IMR-90 (cell line): Measurements from ENCODE around the gene COTL1. TPM values are rescaled to one million over a fixed set of nuclear protein-coding genes. Genes with fewer than 3 reads are reported as not detected.

ENCODE experiments used
- ATAC-seq: fragments of 200-7000 bp; cut with Tn5 transposase; 2 replicates; pipeline ENCODE4 v1.9.1; 2020; ENCODE audit warnings: low read depth, mild to moderate bottlenecking, moderate library complexity
- BruUV-seq: library from RNA; stranded (reverse); fragments of 400-500 nt; replicated peaks from 2 replicates; lab custom pipeline; 2021; lab: Mats Ljungman, UMichigan
- CTCF ChIA-PET: fragments of 300-600 bp; formaldehyde crosslinking; extraction: SDS; loops from one replicate; lab custom pipeline; 2021; ENCODE audit warnings: antibody characterized with exemption; lab: Yijun Ruan, JAX
- POLR2A ChIA-PET: fragments of 300-600 bp; sonication (Branson Sonifier 250); formaldehyde crosslinking; loops from one replicate; lab custom pipeline; 2022; ENCODE audit warnings: antibody characterized with exemption; ENCODE audit not compliant: unreplicated experiment; lab: Charles Lee
- DNase-seq: peaks from one replicate; pipeline ENCODE4 v3.0.0; 2013
- H2AFZ ChIP-seq: replicated peaks from 2 replicates; pipeline ENCODE3; 2013; ENCODE audit warnings: low read length, mild to moderate bottlenecking; ENCODE audit not compliant: poor library complexity
- H2AK5ac ChIP-seq: 2 replicates; pipeline ENCODE4 v1.6.1; 2013; ENCODE audit warnings: low read depth, low read length, inconsistent platforms
- H2AK9ac ChIP-seq: replicated peaks from 2 replicates; pipeline ENCODE3; 2013; ENCODE audit warnings: mild to moderate bottlenecking, low read depth, low read length, moderate library complexity; ENCODE audit not compliant: poor library complexity
- H2BK120ac ChIP-seq: 2 replicates; pipeline ENCODE4 v1.6.1; 2013; ENCODE audit warnings: low read depth, low read length, inconsistent platforms
- H2BK15ac ChIP-seq: 3 replicates; pipeline ENCODE4 v1.6.1; 2013; ENCODE audit warnings: low read depth, low read length, inconsistent platforms
- H2BK20ac ChIP-seq: 2 replicates; pipeline ENCODE4 v1.6.1; 2013; ENCODE audit warnings: low read depth, mild to moderate bottlenecking, inconsistent platforms, low read length, moderate library complexity
- H2BK5ac ChIP-seq: 2 replicates; pipeline ENCODE4 v1.6.1; 2013; ENCODE audit warnings: mild to moderate bottlenecking, low read depth, low read length, inconsistent platforms; ENCODE audit not compliant: poor library complexity, severe bottlenecking
- H3K14ac ChIP-seq: replicated peaks from 2 replicates; pipeline ENCODE4 v1.6.1; 2013; ENCODE audit warnings: low read depth, low read length, inconsistent platforms
- H3K18ac ChIP-seq: 2 replicates; pipeline ENCODE4 v1.6.1; 2013; ENCODE audit warnings: low read depth, low read length, control low read depth
- H3K23ac ChIP-seq: 2 replicates; pipeline ENCODE4 v1.6.1; 2013; ENCODE audit warnings: low read depth, low read length, inconsistent platforms
- H3K27ac ChIP-seq: 2 replicates; pipeline ENCODE4 v1.5.1; 2013; ENCODE audit warnings: mild to moderate bottlenecking, control low read depth, low read length; ENCODE audit not compliant: insufficient read depth
- H3K27me3 ChIP-seq: 2 replicates; pipeline ENCODE4 v1.6.1; 2013; ENCODE audit warnings: low read length; ENCODE audit not compliant: control insufficient read depth, insufficient read depth
- H3K36me3 ChIP-seq: 2 replicates; pipeline ENCODE4 v1.6.1; 2013; ENCODE audit warnings: low read length, mixed read lengths; ENCODE audit not compliant: control insufficient read depth, insufficient read depth
- H3K4ac ChIP-seq: 2 replicates; pipeline ENCODE4 v1.6.1; 2013; ENCODE audit warnings: low read depth, low read length, inconsistent platforms
- H3K4me1 ChIP-seq: 2 replicates; pipeline ENCODE4 v1.6.1; 2013; ENCODE audit warnings: low read length, mixed read lengths; ENCODE audit not compliant: control insufficient read depth, insufficient read depth
- H3K4me2 ChIP-seq: 2 replicates; pipeline ENCODE4 v1.6.1; 2013; ENCODE audit warnings: low read depth, mild to moderate bottlenecking, control low read depth, low read length, moderate library complexity
- H3K4me3 ChIP-seq: 2 replicates; pipeline ENCODE4 v1.5.1; 2013; ENCODE audit warnings: low read depth, mild to moderate bottlenecking, control low read depth, low read length, moderate library complexity; ENCODE audit not compliant: insufficient read depth
- H3K56ac ChIP-seq: 2 replicates; pipeline ENCODE4 v1.6.1; 2013; ENCODE audit warnings: low read length, inconsistent platforms; ENCODE audit not compliant: insufficient read depth; ENCODE audit errors: extremely low read depth
- H3K79me1 ChIP-seq, 2 experiments: 2 replicates each; pipeline ENCODE4 v1.6.1; 2013; ENCODE audit warnings: low read length in 2 of 2, inconsistent platforms in 1 of 2, low read depth in 1 of 2
- H3K9ac ChIP-seq: 2 replicates; pipeline ENCODE4 v1.6.1; 2013; ENCODE audit warnings: low read depth, low read length, control low read depth
- H3K9me1 ChIP-seq: 2 replicates; pipeline ENCODE4 v1.6.1; 2013; ENCODE audit warnings: low read length, inconsistent platforms; ENCODE audit not compliant: insufficient read depth
- H3K9me3 ChIP-seq: 2 replicates; pipeline ENCODE4 v1.6.1; 2013; ENCODE audit warnings: low read length; ENCODE audit not compliant: control insufficient read depth, insufficient read depth
- H4K20me1 ChIP-seq: 2 replicates; pipeline ENCODE4 v1.6.1; 2013; ENCODE audit warnings: low read length, inconsistent platforms; ENCODE audit not compliant: insufficient read depth
- H4K5ac ChIP-seq: 2 replicates; pipeline ENCODE4 v1.6.1; 2013; ENCODE audit warnings: mild to moderate bottlenecking, low read depth, low read length, control low read depth
- H4K8ac ChIP-seq, 2 experiments: 2 replicates each; pipeline ENCODE4 v1.6.1; 2013; ENCODE audit warnings: low read depth in 2 of 2, low read length in 2 of 2, control low read depth in 1 of 2, inconsistent platforms in 1 of 2
- H4K91ac ChIP-seq: 2 replicates; pipeline ENCODE4 v1.6.1; 2013; ENCODE audit warnings: low read depth, low read length, inconsistent platforms; ENCODE audit not compliant: insufficient read depth
- BHLHE40 ChIP-seq: fragments of 150-350 bp; IDR thresholded peaks from 2 replicates; pipeline ENCODE4 v1.6.1; 2016; ENCODE audit warnings: mild to moderate bottlenecking, low read depth, low read length
- CEBPB ChIP-seq: IDR thresholded peaks from 2 replicates; pipeline ENCODE4 v1.6.1; 2012; ENCODE audit warnings: low read depth, low read length, improper control_type of control experiment
- CHD1 ChIP-seq: IDR thresholded peaks from 2 replicates; pipeline ENCODE4 v1.6.1; 2012; ENCODE audit warnings: low read depth, low read length, improper control_type of control experiment
- MAFK ChIP-seq: IDR thresholded peaks from 2 replicates; pipeline ENCODE4 v1.6.1; 2012; ENCODE audit warnings: low read depth, low read length, improper control_type of control experiment
- MAZ ChIP-seq: IDR thresholded peaks from 2 replicates; pipeline ENCODE4 v1.6.1; 2012; ENCODE audit warnings: low read depth, mild to moderate bottlenecking, low read length, improper control_type of control experiment, moderate library complexity, borderline replicate concordance
- MXI1 ChIP-seq: IDR thresholded peaks from 2 replicates; pipeline ENCODE4 v1.6.1; 2012; ENCODE audit warnings: low read depth, mild to moderate bottlenecking, low read length, moderate library complexity, borderline replicate concordance
- POLR2A ChIP-seq: IDR thresholded peaks from 2 replicates; pipeline ENCODE4 v1.6.1; 2012; ENCODE audit warnings: mild to moderate bottlenecking, low read depth, low read length
- RAD21 ChIP-seq: IDR thresholded peaks from 2 replicates; pipeline ENCODE4 v1.6.1; 2012; ENCODE audit warnings: low read length, improper control_type of control experiment
- RCOR1 ChIP-seq: IDR thresholded peaks from 2 replicates; pipeline ENCODE4 v1.6.1; 2012; ENCODE audit warnings: mild to moderate bottlenecking, low read length, improper control_type of control experiment; ENCODE audit not compliant: insufficient replicate concordance
- RFX5 ChIP-seq: IDR thresholded peaks from 2 replicates; pipeline ENCODE4 v1.8.0; 2012; ENCODE audit warnings: low read depth, mild to moderate bottlenecking, low read length, moderate library complexity
- SMC3 ChIP-seq: fragments of 150-350 bp; IDR thresholded peaks from 2 replicates; pipeline ENCODE4 v1.6.1; 2016; ENCODE audit warnings: low read depth, mild to moderate bottlenecking, antibody characterized with exemption, low read length, moderate library complexity
- WGBS, 2 experiments: methylation state at CpG; one replicate each; pipeline versions ENCODE4 v1.1.5 to v1.1.7; 2013; ENCODE audit warnings: missing lambda C conversion rate in 2 of 2; ENCODE audit not compliant: insufficient read length in 1 of 2; ENCODE audit errors: extremely low coverage in 2 of 2; 5-methylcytosine and 5-hydroxymethylcytosine counted together
- dilution Hi-C: fragments of 300-500 bp; cut with HindIII; formaldehyde crosslinking; loops from one replicate; pipeline ENCODE4 v1.14.3; 2018; ENCODE audit warnings: low sequenced_read_pairs; ENCODE audit not compliant: unreplicated experiment
- in situ Hi-C: fragments of 300-500 bp; cut with MboI; formaldehyde crosslinking; loops from 3 replicates; pipeline ENCODE4 v1.14.3; 2019; ENCODE audit warnings: low sequenced_read_pairs, inconsistent platforms, mixed read lengths
- intact Hi-C: fragments of 100-400 bp; cut with micrococcal nuclease; formaldehyde crosslinking; loops from 2 replicates; pipeline ENCODE4 v1.10.0; 2022
- polyA plus RNA-seq, 3 experiments: library from polyadenylated mRNA; depleted of rRNA; stranded (reverse); fragments of >200 nt; gene quantifications; 2 replicates each; pipeline ENCODE4 v1.2.3, GENCODE V29; 2012; ENCODE audit warnings: low replicate concordance in 1 of 3
- total RNA-seq: library from RNA; depleted of rRNA; stranded (reverse); fragments of >200 nt; gene quantifications from 2 replicates; pipeline ENCODE4 v1.2.3, GENCODE V29; 2012
- TF ChIP-seq, protein P1 (sequence below): conservative IDR thresholded peaks from 2 replicates; pipeline ENCODE4 v1.5.1; 2012; ENCODE audit warnings: mild to moderate bottlenecking, low read depth, low read length, improper control_type of control experiment
- TF ChIP-seq, protein P2 (sequence below): fragments of 150-350 bp; IDR thresholded peaks from 2 replicates; pipeline ENCODE4 v1.6.1; 2016; ENCODE audit warnings: low read depth, mild to moderate bottlenecking, low read length, moderate library complexity, borderline replicate concordance
- TF ChIP-seq, protein P3 (sequence below): fragments of 150-350 bp; IDR thresholded peaks from 2 replicates; pipeline ENCODE4 v1.6.1; 2017; ENCODE audit warnings: mild to moderate bottlenecking, antibody characterized with exemption, low read length, low read depth

The COTL1 gene
- total and polyA plus RNA-seq, 2 of the 4 experiments (the other 2 are of a cell fraction), result 144 to 258 TPM

DNA sequence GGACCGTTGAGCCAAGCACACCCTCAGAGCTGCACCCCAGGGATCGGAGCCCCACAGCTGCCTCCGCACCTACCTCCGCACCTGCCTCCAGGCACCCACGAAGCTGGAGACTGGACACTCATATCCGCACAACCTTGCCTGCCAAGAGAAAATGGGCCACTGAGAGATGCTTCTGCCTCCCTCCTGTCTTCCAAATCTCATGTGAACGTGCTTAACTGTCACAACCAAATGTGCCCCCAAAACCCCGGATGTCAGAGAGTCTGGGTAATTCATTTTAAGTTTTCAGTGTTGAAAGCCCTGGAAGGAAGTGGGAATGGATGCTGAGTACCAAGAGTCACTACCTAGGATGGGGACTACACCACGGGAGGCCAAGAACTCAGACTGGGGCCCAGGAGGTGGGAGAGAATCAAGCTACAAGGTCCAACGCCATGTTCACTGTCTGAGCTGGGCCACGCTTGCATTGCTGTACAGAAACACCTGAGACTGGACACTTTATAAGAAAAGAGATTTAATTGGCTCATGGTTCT is 63.9 kb downstream of the COTL1 start:
- no peak overlapping the region for H3K9ac ChIP-seq
- no peak overlapping the region for H2BK120ac ChIP-seq
- no peaks in the 10 kb centered on the region for H3K9me3 ChIP-seq
- no peak overlapping the region for H3K4me3 ChIP-seq
- ATAC-seq (no peak), DNase-seq (no peak)
- dilution Hi-C loops (no loop called here), intact Hi-C loops (no loop called here), in situ Hi-C loops (no loop called here)
- CTCF ChIA-PET, result no interaction called here
- H4K20me1 ChIP-seq, result no peaks in the 10 kb centered on the region
- no peak overlapping the region for H4K8ac ChIP-seq
- no TSS peak for BruUV-seq
- POLR2A ChIA-PET, result no interaction called here
- TF ChIP-seq MXI1 (no peak), RAD21 (no peak), POLR2A (no peak), CEBPB (no peak), RFX5 (no peak), CHD1 (no peak), BHLHE40 (no peak), SMC3 (no peak), RCOR1 (no peak), MAFK (no peak), MAZ (no peak)
- TF ChIP-seq, protein P1, sequence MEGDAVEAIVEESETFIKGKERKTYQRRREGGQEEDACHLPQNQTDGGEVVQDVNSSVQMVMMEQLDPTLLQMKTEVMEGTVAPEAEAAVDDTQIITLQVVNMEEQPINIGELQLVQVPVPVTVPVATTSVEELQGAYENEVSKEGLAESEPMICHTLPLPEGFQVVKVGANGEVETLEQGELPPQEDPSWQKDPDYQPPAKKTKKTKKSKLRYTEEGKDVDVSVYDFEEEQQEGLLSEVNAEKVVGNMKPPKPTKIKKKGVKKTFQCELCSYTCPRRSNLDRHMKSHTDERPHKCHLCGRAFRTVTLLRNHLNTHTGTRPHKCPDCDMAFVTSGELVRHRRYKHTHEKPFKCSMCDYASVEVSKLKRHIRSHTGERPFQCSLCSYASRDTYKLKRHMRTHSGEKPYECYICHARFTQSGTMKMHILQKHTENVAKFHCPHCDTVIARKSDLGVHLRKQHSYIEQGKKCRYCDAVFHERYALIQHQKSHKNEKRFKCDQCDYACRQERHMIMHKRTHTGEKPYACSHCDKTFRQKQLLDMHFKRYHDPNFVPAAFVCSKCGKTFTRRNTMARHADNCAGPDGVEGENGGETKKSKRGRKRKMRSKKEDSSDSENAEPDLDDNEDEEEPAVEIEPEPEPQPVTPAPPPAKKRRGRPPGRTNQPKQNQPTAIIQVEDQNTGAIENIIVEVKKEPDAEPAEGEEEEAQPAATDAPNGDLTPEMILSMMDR, result no peak
- TF ChIP-seq, protein P2, sequence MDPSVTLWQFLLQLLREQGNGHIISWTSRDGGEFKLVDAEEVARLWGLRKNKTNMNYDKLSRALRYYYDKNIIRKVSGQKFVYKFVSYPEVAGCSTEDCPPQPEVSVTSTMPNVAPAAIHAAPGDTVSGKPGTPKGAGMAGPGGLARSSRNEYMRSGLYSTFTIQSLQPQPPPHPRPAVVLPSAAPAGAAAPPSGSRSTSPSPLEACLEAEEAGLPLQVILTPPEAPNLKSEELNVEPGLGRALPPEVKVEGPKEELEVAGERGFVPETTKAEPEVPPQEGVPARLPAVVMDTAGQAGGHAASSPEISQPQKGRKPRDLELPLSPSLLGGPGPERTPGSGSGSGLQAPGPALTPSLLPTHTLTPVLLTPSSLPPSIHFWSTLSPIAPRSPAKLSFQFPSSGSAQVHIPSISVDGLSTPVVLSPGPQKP, result no peak
- TF ChIP-seq, protein P3, sequence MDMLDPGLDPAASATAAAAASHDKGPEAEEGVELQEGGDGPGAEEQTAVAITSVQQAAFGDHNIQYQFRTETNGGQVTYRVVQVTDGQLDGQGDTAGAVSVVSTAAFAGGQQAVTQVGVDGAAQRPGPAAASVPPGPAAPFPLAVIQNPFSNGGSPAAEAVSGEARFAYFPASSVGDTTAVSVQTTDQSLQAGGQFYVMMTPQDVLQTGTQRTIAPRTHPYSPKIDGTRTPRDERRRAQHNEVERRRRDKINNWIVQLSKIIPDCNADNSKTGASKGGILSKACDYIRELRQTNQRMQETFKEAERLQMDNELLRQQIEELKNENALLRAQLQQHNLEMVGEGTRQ, result no peak
- H3K4me2 ChIP-seq, result no peak overlapping the region
- H2AK5ac ChIP-seq, result no peak overlapping the region
- no peak overlapping the region for H2AK9ac ChIP-seq
- H3K27me3 ChIP-seq, result no peaks in the 10 kb centered on the region
- H4K5ac ChIP-seq, result no peak overlapping the region
- H3K79me1 ChIP-seq, result no peaks in the 10 kb centered on the region
- H3K14ac ChIP-seq, result no peak overlapping the region
- no peaks in the 10 kb centered on the region for H3K4me1 ChIP-seq
- H2BK5ac ChIP-seq, result no peak overlapping the region
- no peak overlapping the region for H3K23ac ChIP-seq
- H2AFZ ChIP-seq, result no peak overlapping the region
- no peak overlapping the region for H3K4ac ChIP-seq
- no peaks in the 10 kb centered on the region for H3K36me3 ChIP-seq
- no peak overlapping the region for H4K91ac ChIP-seq
- H3K18ac ChIP-seq, result no peak overlapping the region
- WGBS, 2 experiments, result 93% methylated on average over 4 of the region's 11 CpGs; no CpG with 5 or more reads in 1 of the 2 experiments
- no peaks in the 10 kb centered on the region; the same call in 1 of the 2 replicates for H3K9me1 ChIP-seq
- no peak overlapping the region for H2BK15ac ChIP-seq
- H2BK20ac ChIP-seq, result no peak overlapping the region
- no peak overlapping the region for H3K56ac ChIP-seq
- no peak overlapping the region for H3K27ac ChIP-seq
